Stimulated activated CD4-positive, alpha-beta T cell treated with anti-CD3 and anti-CD28 coated beads, Interleukin-12 subunit alpha, Interleukin-12 subunit beta, amount 100 ng/mL, for 4 hours (primary cell): ENCODE data around the gene KAZN.

ENCODE experiments used
- DNase-seq: peaks from one replicate; pipeline ENCODE4 v3.0.0-alpha.2; 2020

The KAZN gene

GRCh38 chr1:14590411-14591180, 7.9 kb upstream of the KAZN start:
- no peak for DNase-seq

- DNase-seq: no peak
Measured at GRCh38 chr1:14591600-14591999, 6.9 kb upstream of the KAZN start.

GRCh38 chr1:14592004-14592631, 6.4 kb upstream of the KAZN start:
- no peak for DNase-seq

GRCh38 chr1:14593302-14593701, 5.2 kb upstream of the KAZN start:
- no peak for DNase-seq

- no peak for DNase-seq
Measured at GRCh38 chr1:14594045-14594444, 4.4 kb upstream of the KAZN start.

GRCh38 chr1:14596591-14596990, 1.9 kb upstream of the KAZN start:
- DNase-seq: no peak

GRCh38 chr1:14597343-14598006, 1.0 kb upstream of the KAZN start:
- no peak for DNase-seq

- no peak for DNase-seq
Measured at GRCh38 chr1:14598007-14598497, 433 bp upstream of the KAZN start.

GRCh38 chr1:14599183-14599791, 802 bp downstream of the KAZN start:
- no peak for DNase-seq

- no peak for DNase-seq
Measured at GRCh38 chr1:14599800-14600199, 1.3 kb downstream of the KAZN start.

GRCh38 chr1:14600405-14601112, 2.1 kb downstream of the KAZN start:
- DNase-seq: no peak

- DNase-seq: no peak
Measured at GRCh38 chr1:14602136-14602535, 3.7 kb downstream of the KAZN start.

GRCh38 chr1:14603645-14604044, 5.2 kb downstream of the KAZN start:
- no peak for DNase-seq

GRCh38 chr1:14604414-14604813, 5.9 kb downstream of the KAZN start:
- DNase-seq: no peak

- DNase-seq: no peak
Measured at GRCh38 chr1:14605945-14606344, 7.5 kb downstream of the KAZN start.

- DNase-seq: no peak
Measured at GRCh38 chr1:14606632-14607031, 8.1 kb downstream of the KAZN start.

GRCh38 chr1:14607295-14607694, 8.8 kb downstream of the KAZN start:
- no peak for DNase-seq

- no peak for DNase-seq
Measured at GRCh38 chr1:14608308-14608707, 9.8 kb downstream of the KAZN start.

- DNase-seq: no peak
Measured at GRCh38 chr1:14610761-14611160, 12.3 kb downstream of the KAZN start.

- no peak for DNase-seq
Measured at GRCh38 chr1:14611792-14612191, 13.3 kb downstream of the KAZN start.

- DNase-seq: no peak
Measured at GRCh38 chr1:14612256-14612655, 13.8 kb downstream of the KAZN start.

- no peak for DNase-seq
Measured at GRCh38 chr1:14613926-14614325, 15.4 kb downstream of the KAZN start.

- DNase-seq: no peak
Measured at GRCh38 chr1:14614341-14614740, 15.9 kb downstream of the KAZN start.
